ENCODE results near the gene C1orf167. TPM values are rescaled to one million over a fixed set of nuclear protein-coding genes. Genes with fewer than 3 reads are reported as not detected.

C1orf167 gene
- total and polyA plus RNA-seq, 2 of the 8 experiments (the other 6 are each of a cell fraction or from before 2014, with no cell fraction given) = 0.70 to 1.3 TPM

DNA sequence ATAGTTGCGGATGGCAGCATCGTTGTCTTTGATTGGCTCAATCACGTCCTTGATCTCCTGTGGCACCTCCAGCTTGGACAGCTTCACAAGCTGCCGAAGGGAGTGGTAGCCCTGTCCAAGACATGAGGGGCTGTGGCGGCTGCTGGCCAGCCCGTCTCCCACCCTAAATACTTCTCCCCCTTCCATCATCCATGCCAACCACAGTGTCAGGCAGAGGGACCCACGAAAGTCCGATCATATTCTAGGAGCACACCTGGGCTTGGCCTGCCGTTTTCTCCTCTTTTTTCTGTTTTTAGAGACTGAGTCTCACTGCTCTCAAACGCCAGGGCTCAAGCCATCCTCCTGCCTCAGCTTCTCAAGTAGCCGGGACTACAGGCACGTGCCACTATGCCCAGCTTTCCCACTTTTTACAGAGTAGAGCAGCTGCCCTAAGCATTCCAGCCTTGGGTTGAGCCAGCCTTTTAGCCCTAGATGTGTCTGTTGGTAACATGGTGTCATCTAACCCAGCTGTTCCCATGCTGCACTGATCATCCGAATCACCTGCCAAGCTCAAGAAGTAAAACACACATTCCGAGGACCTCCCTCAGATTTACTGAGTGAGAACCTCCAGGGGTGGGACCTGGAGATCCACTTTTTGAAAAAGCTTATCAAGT lies 33.4 kb downstream of the C1orf167 start:
- no peak overlapping the region for H2BK12ac ChIP-seq (ENCODE audit: low read depth, low read length)
- no peak overlapping the region for H2AFZ ChIP-seq (ENCODE audit: low read length)
- no peak for TF ChIP-seq SAP30 (IDR thresholded peaks at IDR 0.05; ENCODE audit: insufficient read depth, insufficient replicate concordance, low read length)
- no peak for TF ChIP-seq SP1 (IDR thresholded peaks at IDR 0.05; ENCODE audit: low read depth, low read length)
- TF ChIP-seq EP300 (IDR thresholded peaks at IDR 0.05; ENCODE audit: borderline replicate concordance in 1 of 2, low read depth in 2 of 2, low read length in 2 of 2) = no peak
- no peak for TF ChIP-seq CHD2 (IDR thresholded peaks at IDR 0.05; ENCODE audit: low read length)
- TF ChIP-seq SP2 (IDR thresholded peaks at IDR 0.05; ENCODE audit: low read length) = no peak
- TF ChIP-seq GTF2F1 (IDR thresholded peaks at IDR 0.05; ENCODE audit: borderline replicate concordance, low read depth, low read length) = no peak
- TF ChIP-seq YY1 (IDR thresholded peaks at IDR 0.05; ENCODE audit: low read depth, low read length) = no peak
- no peak for TF ChIP-seq GABPA (IDR thresholded peaks at IDR 0.05; ENCODE audit: borderline replicate concordance, insufficient read depth, low read length)
- TF ChIP-seq BRCA1 (IDR thresholded peaks at IDR 0.05; ENCODE audit: low read depth, low read length) = no peak
- TF ChIP-seq BACH1 (IDR thresholded peaks at IDR 0.05; ENCODE audit: low read length) = no peak
- no peak for TF ChIP-seq SP4 (IDR thresholded peaks at IDR 0.05; ENCODE audit: low read length)
- TF ChIP-seq FOSL1 (IDR thresholded peaks at IDR 0.05; ENCODE audit: insufficient read depth, low read depth, low read length) = no peak
- no peak for TF ChIP-seq RAD21 (IDR thresholded peaks at IDR 0.05 in 1 of 2, conservative IDR thresholded peaks at IDR 0.05 in 1 of 2; ENCODE audit: low read depth in 2 of 2, low read length in 2 of 2)
- TF ChIP-seq SIRT6 (IDR thresholded peaks at IDR 0.05; ENCODE audit: low read length) = no peak

More for the DNA sequence above, 33.4 kb downstream of the C1orf167 start:
- no peak overlapping the region for H2AK5ac ChIP-seq (ENCODE audit: low read depth, low read length)
- H3K36me3 ChIP-seq (ENCODE audit: control insufficient read depth in 2 of 4, insufficient read depth in 4 of 4, low read length in 3 of 4) = peaks cover 6 to 25% (median 14%) of the 10 kb centered on the region in 4 experiments; a peak in 6 of 8 replicates
- POLR2A ChIA-PET (ENCODE audit: partially characterized antibody) = interaction anchor here (1.1 to 2.4 kb wide), 4 partner anchors 10 to 20 kb away, joined by 3 to 9 read pairs (median 3); no protein-coding TSS in a partner anchor
- no peaks in the 10 kb centered on the region; the same call in 1 of the 2 replicates for H3K79me1 ChIP-seq (ENCODE audit: low read depth, low read length)
- H3K56ac ChIP-seq (replicated peaks; ENCODE audit: insufficient read length, low read depth, low read length) = no peak overlapping the region
- no peak overlapping the region for H4K8ac ChIP-seq (ENCODE audit: extremely low read depth, insufficient read depth, low read length)
- no peak overlapping the region for H3K4ac ChIP-seq (replicated peaks; ENCODE audit: insufficient read length, low read depth, low read length)
- H3K27me3 ChIP-seq (replicated peaks in 1 of 4; ENCODE audit: control insufficient read depth in 3 of 4, extremely low read depth in 1 of 4, insufficient read depth in 3 of 4, low read length in 3 of 4) = no peaks in the 10 kb centered on the region
- H3K14ac ChIP-seq (ENCODE audit: insufficient read length) = no peak overlapping the region
- H2BK5ac ChIP-seq (ENCODE audit: low read depth, low read length) = no peak overlapping the region
- 82% methylated on average over 14 of the region's 14 CpGs; no CpG with 5 or more reads in 1 of the 2 experiments for WGBS, 2 experiments (ENCODE audit: extremely low coverage in 1 of 2, insufficient coverage in 1 of 2, insufficient read length in 1 of 2, insufficient replicate concordance in 2 of 2, low coverage in 1 of 2, low lambda C conversion rate in 2 of 2, missing lambda C conversion rate in 1 of 2)
- no peak overlapping the region for H3K18ac ChIP-seq (ENCODE audit: extremely low read depth, low read length)
- H2BK120ac ChIP-seq (replicated peaks; ENCODE audit: low read depth, low read length) = no peak overlapping the region
- no peak overlapping the region for H4K5ac ChIP-seq (ENCODE audit: insufficient read length, low read depth, low read length)
- DNase-seq (ENCODE audit: low read depth in 1 of 2, low spot score in 2 of 2) (no peak), FAIRE-seq (no peak)
- no peaks in the 10 kb centered on the region for H3K4me1 ChIP-seq (replicated peaks in 1 of 4; ENCODE audit: control insufficient read depth in 3 of 4, insufficient read depth in 4 of 4, low read length in 3 of 4)
- no peak overlapping the region for H2BK20ac ChIP-seq (ENCODE audit: low read length)
- H3K9ac ChIP-seq (replicated peaks in 1 of 4; ENCODE audit: extremely low read depth in 1 of 4, low read depth in 3 of 4, low read length in 3 of 4) = no peak overlapping the region
- peaks cover 3 to 4% of the 10 kb centered on the region in 2 experiments for H4K20me1 ChIP-seq (replicated peaks in 1 of 2; ENCODE audit: control insufficient read depth in 1 of 2, insufficient read depth in 2 of 2, low read length in 2 of 2)
- H3K79me2 ChIP-seq (ENCODE audit: control insufficient read depth in 1 of 2, insufficient read depth in 2 of 2, low read length in 2 of 2) = no peaks in the 10 kb centered on the region
- H3K23me2 ChIP-seq (ENCODE audit: low read depth, low read length) = no peaks in the 10 kb centered on the region
- H3K27ac ChIP-seq (ENCODE audit: low read depth, low read length) = no peak overlapping the region
- CTCF ChIA-PET (ENCODE audit: partially characterized antibody) = interaction anchor here (0.6 to 4.2 kb wide), 8 partner anchors 8 to 419 kb away, joined by 3 to 34 read pairs (median 3); no protein-coding TSS in a partner anchor
- no peak overlapping the region for H3K4me3 ChIP-seq (ENCODE audit: extremely low read depth in 1 of 4, insufficient read depth in 2 of 4, low read depth in 3 of 4, low read length in 4 of 4)
- H3K4me2 ChIP-seq (ENCODE audit: insufficient read depth in 1 of 2, low read depth in 2 of 2, low read length in 2 of 2) = no peak overlapping the region
- H2BK15ac ChIP-seq (ENCODE audit: low read length) = no peak overlapping the region
- no peaks in the 10 kb centered on the region for H3K9me3 ChIP-seq (ENCODE audit: insufficient read depth in 2 of 2, low read depth in 1 of 2, low read length in 1 of 2)
- no peak overlapping the region for H3K23ac ChIP-seq (ENCODE audit: insufficient read length)
- H4K91ac ChIP-seq (replicated peaks; ENCODE audit: insufficient read length, low read length) = no peak overlapping the region
